SK-N-SH treated with all-trans-retinoic acid at 6 μM for 48 hours (cell line): Measurements from ENCODE around the gene PYDC1.

Source experiments
- ATAC-seq: fragments of 200-7000 bp; cut with Tn5 transposase; 3 replicates; pipeline ENCODE4 v1.9.1; 2020; ENCODE audit warnings: mild to moderate bottlenecking, moderate library complexity
- BACH2 ChIP-seq: fragments of 250-450 bp; sonication (Bioruptor Pico); IDR thresholded peaks from 2 replicates; pipeline ENCODE4 v1.9.0; 2021; ENCODE audit warnings: mild to moderate bottlenecking, borderline replicate concordance
- CSDC2 ChIP-seq: fragments of 250-450 bp; sonication (Bioruptor Pico); IDR thresholded peaks from 2 replicates; pipeline ENCODE4 v1.5.0; 2020; ENCODE audit warnings: mild to moderate bottlenecking, moderate library complexity
- ESRRG ChIP-seq: fragments of 250-450 bp; sonication (Bioruptor Pico); IDR thresholded peaks from 2 replicates; pipeline ENCODE4 v1.6.1; 2021; ENCODE audit warnings: mild to moderate bottlenecking
- GLIS3 ChIP-seq: fragments of 250-450 bp; sonication (Bioruptor Pico); IDR thresholded peaks from 2 replicates; pipeline ENCODE4 v1.5.0; 2020; ENCODE audit warnings: mild to moderate bottlenecking, moderate library complexity
- ISL1 ChIP-seq: fragments of 250-450 bp; sonication (Bioruptor Pico); IDR thresholded peaks from 2 replicates; pipeline ENCODE4 v2.1.2; 2022; ENCODE audit warnings: mild to moderate bottlenecking, moderate library complexity
- OSR1 ChIP-seq: fragments of 250-450 bp; sonication (Bioruptor Pico); IDR thresholded peaks from 2 replicates; pipeline ENCODE4 v1.8.0; 2022; ENCODE audit warnings: moderate library complexity, mild to moderate bottlenecking, inconsistent platforms
- PPARA ChIP-seq: fragments of 250-450 bp; sonication (Bioruptor Pico); IDR thresholded peaks from 2 replicates; pipeline ENCODE4 v1.5.0; 2020; ENCODE audit warnings: mild to moderate bottlenecking, borderline replicate concordance
- RARB ChIP-seq: fragments of 250-450 bp; sonication (Bioruptor Pico); IDR thresholded peaks from 2 replicates; pipeline ENCODE4 v1.8.0; 2021; ENCODE audit warnings: mild to moderate bottlenecking, moderate library complexity
- TCF4 ChIP-seq: fragments of 250-450 bp; sonication (Bioruptor Pico); IDR thresholded peaks from 2 replicates; pipeline ENCODE4 v1.8.0; 2021; ENCODE audit warnings: mild to moderate bottlenecking, moderate library complexity, borderline replicate concordance
- TOX ChIP-seq: fragments of 250-450 bp; sonication (Bioruptor Pico); IDR thresholded peaks from 2 replicates; pipeline ENCODE4 v1.8.0; 2021; ENCODE audit warnings: mild to moderate bottlenecking, moderate library complexity, borderline replicate concordance
- ZC3H10 ChIP-seq: fragments of 250-450 bp; sonication (Bioruptor Pico); IDR thresholded peaks from 2 replicates; pipeline ENCODE4 v1.5.1; 2021; ENCODE audit warnings: mild to moderate bottlenecking, moderate library complexity
- ZFP3 ChIP-seq: fragments of 250-450 bp; sonication (Bioruptor Pico); IDR thresholded peaks from 2 replicates; pipeline ENCODE4 v1.5.0; 2020; ENCODE audit warnings: mild to moderate bottlenecking, moderate library complexity
- ZFP30 ChIP-seq: fragments of 450-650 bp; formaldehyde crosslinking; IDR thresholded peaks from 2 replicates; pipeline ENCODE4 v1.5.0; 2022; ENCODE audit warnings: mild to moderate bottlenecking, moderate library complexity
- ZNF565 ChIP-seq: fragments of 450-650 bp; formaldehyde crosslinking; conservative IDR thresholded peaks from 2 replicates; pipeline ENCODE4 v1.5.0; 2020; ENCODE audit warnings: low read depth, mild to moderate bottlenecking, moderate library complexity
- ZNF70 ChIP-seq: fragments of 450-650 bp; formaldehyde crosslinking; IDR thresholded peaks from 2 replicates; pipeline ENCODE4 v1.5.0; 2020; ENCODE audit warnings: mild to moderate bottlenecking, moderate library complexity
- ZNF8 ChIP-seq: fragments of 450-650 bp; formaldehyde crosslinking; IDR thresholded peaks from 2 replicates; pipeline ENCODE4 v1.5.0; 2020; ENCODE audit warnings: mild to moderate bottlenecking, moderate library complexity
- TF ChIP-seq, protein P1 (sequence below): fragments of 250-450 bp; sonication (Bioruptor Pico); IDR thresholded peaks from 2 replicates; pipeline ENCODE4 v1.5.0; 2020; ENCODE audit warnings: mild to moderate bottlenecking, moderate library complexity
- TF ChIP-seq, protein P2 (sequence below): fragments of 250-450 bp; sonication (Bioruptor Pico); IDR thresholded peaks from 2 replicates; pipeline ENCODE4 v1.5.1; 2020; ENCODE audit warnings: low read depth, mild to moderate bottlenecking, moderate library complexity
- TF ChIP-seq, protein P3 (sequence below): fragments of 250-450 bp; sonication (Bioruptor Pico); IDR thresholded peaks from 2 replicates; pipeline ENCODE4 v1.8.0; 2020; ENCODE audit warnings: mild to moderate bottlenecking, moderate library complexity, borderline replicate concordance
- TF ChIP-seq, protein P4 (sequence below): fragments of 250-450 bp; sonication (Bioruptor Pico); IDR thresholded peaks from 2 replicates; pipeline ENCODE4 v1.8.0; 2021; ENCODE audit warnings: low read depth, mild to moderate bottlenecking, moderate library complexity, borderline replicate concordance

The PYDC1 gene

DNA sequence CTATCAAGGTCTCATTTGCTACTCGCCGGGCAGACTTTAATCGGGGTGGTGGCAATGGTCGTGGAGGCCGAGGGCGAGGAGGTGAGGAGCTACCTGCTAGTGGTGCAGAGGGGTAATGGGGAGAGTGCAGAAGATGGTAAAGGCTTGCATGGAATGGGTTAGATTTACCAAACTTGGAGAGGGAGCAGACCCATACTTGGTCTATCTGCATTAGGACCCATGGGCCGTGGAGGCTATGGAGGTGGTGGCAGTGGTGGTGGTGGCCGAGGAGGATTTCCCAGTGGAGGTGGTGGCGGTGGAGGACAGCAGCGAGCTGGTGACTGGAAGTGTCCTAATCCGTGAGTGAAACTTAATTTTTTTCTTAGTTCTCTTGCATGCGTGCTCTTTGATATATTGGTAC, 26.9 kb downstream of the PYDC1 start:
- TF ChIP-seq ISL1 (CRISPR knock-in tag) (no peak), RARB (CRISPR knock-in tag) (no peak), GLIS3 (no peak), CSDC2 (CRISPR knock-in tag) (no peak), ZNF8 (no peak), TOX (CRISPR knock-in tag) (no peak), PPARA (CRISPR knock-in tag) (no peak), TCF4 (CRISPR knock-in tag) (no peak), ZC3H10 (no peak)
- TF ChIP-seq, protein P1, sequence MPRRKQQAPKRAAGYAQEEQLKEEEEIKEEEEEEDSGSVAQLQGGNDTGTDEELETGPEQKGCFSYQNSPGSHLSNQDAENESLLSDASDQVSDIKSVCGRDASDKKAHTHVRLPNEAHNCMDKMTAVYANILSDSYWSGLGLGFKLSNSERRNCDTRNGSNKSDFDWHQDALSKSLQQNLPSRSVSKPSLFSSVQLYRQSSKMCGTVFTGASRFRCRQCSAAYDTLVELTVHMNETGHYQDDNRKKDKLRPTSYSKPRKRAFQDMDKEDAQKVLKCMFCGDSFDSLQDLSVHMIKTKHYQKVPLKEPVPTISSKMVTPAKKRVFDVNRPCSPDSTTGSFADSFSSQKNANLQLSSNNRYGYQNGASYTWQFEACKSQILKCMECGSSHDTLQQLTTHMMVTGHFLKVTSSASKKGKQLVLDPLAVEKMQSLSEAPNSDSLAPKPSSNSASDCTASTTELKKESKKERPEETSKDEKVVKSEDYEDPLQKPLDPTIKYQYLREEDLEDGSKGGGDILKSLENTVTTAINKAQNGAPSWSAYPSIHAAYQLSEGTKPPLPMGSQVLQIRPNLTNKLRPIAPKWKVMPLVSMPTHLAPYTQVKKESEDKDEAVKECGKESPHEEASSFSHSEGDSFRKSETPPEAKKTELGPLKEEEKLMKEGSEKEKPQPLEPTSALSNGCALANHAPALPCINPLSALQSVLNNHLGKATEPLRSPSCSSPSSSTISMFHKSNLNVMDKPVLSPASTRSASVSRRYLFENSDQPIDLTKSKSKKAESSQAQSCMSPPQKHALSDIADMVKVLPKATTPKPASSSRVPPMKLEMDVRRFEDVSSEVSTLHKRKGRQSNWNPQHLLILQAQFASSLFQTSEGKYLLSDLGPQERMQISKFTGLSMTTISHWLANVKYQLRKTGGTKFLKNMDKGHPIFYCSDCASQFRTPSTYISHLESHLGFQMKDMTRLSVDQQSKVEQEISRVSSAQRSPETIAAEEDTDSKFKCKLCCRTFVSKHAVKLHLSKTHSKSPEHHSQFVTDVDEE (CRISPR knock-in tag): no peak
- TF ChIP-seq, protein P2, sequence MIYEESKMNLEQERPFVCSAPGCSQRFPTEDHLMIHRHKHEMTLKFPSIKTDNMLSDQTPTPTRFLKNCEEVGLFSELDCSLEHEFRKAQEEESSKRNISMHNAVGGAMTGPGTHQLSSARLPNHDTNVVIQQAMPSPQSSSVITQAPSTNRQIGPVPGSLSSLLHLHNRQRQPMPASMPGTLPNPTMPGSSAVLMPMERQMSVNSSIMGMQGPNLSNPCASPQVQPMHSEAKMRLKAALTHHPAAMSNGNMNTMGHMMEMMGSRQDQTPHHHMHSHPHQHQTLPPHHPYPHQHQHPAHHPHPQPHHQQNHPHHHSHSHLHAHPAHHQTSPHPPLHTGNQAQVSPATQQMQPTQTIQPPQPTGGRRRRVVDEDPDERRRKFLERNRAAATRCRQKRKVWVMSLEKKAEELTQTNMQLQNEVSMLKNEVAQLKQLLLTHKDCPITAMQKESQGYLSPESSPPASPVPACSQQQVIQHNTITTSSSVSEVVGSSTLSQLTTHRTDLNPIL (CRISPR knock-in tag): no peak
- TF ChIP-seq, protein P3, sequence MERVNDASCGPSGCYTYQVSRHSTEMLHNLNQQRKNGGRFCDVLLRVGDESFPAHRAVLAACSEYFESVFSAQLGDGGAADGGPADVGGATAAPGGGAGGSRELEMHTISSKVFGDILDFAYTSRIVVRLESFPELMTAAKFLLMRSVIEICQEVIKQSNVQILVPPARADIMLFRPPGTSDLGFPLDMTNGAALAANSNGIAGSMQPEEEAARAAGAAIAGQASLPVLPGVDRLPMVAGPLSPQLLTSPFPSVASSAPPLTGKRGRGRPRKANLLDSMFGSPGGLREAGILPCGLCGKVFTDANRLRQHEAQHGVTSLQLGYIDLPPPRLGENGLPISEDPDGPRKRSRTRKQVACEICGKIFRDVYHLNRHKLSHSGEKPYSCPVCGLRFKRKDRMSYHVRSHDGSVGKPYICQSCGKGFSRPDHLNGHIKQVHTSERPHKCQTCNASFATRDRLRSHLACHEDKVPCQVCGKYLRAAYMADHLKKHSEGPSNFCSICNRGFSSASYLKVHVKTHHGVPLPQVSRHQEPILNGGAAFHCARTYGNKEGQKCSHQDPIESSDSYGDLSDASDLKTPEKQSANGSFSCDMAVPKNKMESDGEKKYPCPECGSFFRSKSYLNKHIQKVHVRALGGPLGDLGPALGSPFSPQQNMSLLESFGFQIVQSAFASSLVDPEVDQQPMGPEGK (CRISPR knock-in tag): no peak
- ATAC-seq: no peak

DNA sequence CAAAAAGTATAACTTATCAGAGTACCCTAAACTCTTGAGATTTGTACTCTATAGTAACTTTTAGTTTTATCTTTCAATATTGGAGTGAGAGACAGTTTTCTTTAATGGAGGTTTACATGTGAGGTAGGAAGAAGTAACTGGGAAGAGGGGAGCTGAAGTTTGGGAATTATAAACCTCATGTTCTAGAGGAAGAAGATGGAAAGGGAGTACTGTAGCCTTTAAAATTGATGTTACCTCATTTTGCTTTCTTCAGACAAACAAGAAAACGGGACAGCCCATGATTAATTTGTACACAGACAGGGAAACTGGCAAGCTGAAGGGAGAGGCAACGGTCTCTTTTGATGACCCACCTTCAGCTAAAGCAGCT, 27.5 kb downstream of the PYDC1 start:
- TF ChIP-seq ZNF565 (CRISPR knock-in tag) (no peak), ZFP3 (CRISPR knock-in tag) (no peak), ZNF70 (CRISPR knock-in tag) (no peak), OSR1 (CRISPR knock-in tag) (no peak), ISL1 (CRISPR knock-in tag) (no peak), TCF4 (CRISPR knock-in tag) (no peak), ZNF8 (no peak), ESRRG (no peak), ZFP30 (CRISPR knock-in tag) (no peak), ZC3H10 (no peak)
- TF ChIP-seq, protein P2 (CRISPR knock-in tag): no peak
- TF ChIP-seq, protein P1 (CRISPR knock-in tag): no peak
- ATAC-seq: no peak

DNA sequence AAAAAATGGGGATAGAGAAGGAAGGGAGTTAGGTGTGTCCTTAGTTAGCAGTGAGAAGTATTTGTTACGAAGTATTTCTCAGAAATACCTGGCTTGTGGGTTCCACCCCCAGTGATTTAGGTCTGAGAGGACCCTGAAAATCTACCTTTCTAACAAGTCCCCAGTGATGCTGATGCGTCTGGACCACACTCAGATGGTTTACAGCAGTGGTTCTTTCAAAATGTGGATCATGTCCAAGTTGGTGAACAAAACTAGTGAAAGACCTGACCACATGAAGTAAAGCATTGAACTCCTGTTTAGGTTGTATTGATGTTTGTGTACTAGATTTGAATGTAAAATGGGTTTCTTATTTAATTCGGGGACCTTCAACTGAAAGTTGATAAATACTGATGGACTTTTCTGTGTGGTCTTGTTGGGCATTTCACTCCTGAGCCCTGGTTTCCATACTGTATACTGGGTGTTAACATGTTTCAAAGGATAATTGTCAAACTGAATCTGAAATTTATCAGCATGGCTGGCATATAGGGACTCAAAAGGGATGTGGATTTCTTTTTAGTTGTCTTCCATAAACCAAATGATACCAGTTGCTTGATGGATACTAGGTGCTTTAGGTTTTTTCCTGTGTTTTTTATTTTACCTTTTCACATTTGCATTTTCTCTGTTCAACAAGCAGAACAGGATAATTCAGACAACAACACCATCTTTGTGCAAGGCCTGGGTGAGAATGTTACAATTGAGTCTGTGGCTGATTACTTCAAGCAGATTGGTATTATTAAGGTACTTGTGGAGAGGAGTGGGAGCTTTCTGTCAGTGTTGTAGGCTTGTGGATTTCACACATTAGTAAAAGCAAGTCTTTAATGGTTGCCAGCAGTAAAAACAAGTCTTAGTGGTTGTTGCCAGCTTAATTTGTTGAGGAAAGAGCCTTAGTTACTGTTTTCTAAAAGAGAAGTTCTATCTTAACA, 28.2 kb downstream of the PYDC1 start:
- no peak for ATAC-seq
- TF ChIP-seq, protein P4, sequence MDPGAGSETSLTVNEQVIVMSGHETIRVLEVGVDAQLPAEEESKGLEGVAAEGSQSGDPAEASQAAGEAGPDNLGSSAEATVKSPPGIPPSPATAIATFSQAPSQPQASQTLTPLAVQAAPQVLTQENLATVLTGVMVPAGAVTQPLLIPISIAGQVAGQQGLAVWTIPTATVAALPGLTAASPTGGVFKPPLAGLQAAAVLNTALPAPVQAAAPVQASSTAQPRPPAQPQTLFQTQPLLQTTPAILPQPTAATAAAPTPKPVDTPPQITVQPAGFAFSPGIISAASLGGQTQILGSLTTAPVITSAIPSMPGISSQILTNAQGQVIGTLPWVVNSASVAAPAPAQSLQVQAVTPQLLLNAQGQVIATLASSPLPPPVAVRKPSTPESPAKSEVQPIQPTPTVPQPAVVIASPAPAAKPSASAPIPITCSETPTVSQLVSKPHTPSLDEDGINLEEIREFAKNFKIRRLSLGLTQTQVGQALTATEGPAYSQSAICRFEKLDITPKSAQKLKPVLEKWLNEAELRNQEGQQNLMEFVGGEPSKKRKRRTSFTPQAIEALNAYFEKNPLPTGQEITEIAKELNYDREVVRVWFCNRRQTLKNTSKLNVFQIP (CRISPR knock-in tag): no peak
- TF ChIP-seq ZFP30 (CRISPR knock-in tag) (no peak), BACH2 (no peak), ISL1 (CRISPR knock-in tag) (no peak), ZC3H10 (no peak), ZFP3 (CRISPR knock-in tag) (no peak)
- TF ChIP-seq, protein P1 (CRISPR knock-in tag): no peak
